ENCODE data around the gene PXMP4.

Gene PXMP4

GRCh38 chr20:33653218-33653899 lies 66.8 kb downstream of the PXMP4 start:
- peak; percentile 53 to 70 for DNase-seq
